Glomerular visceral epithelial cell (primary cell): ENCODE measurements around the gene GSG1L.

Experiments
- DNase-seq: peaks from one replicate; pipeline ENCODE4 v3.0.0-alpha.2; 2016; ENCODE audit errors: extremely low spot score

The GSG1L gene

GRCh38 chr16:27820646-27821345 lies 242.7 kb downstream of the GSG1L start:
- no peak for DNase-seq

- no peak for DNase-seq
Observed at GRCh38 chr16:27819881-27820610, 243.5 kb downstream of the GSG1L start.

- DNase-seq = no peak
Observed at GRCh38 chr16:27819356-27819755, 244.2 kb downstream of the GSG1L start.

GRCh38 chr16:27818246-27818645 lies 245.3 kb downstream of the GSG1L start:
- DNase-seq = no peak

GRCh38 chr16:27817038-27817437 lies 246.5 kb downstream of the GSG1L start:
- DNase-seq = no peak

GRCh38 chr16:27816561-27816960 lies 247.0 kb downstream of the GSG1L start:
- no peak for DNase-seq

- no peak for DNase-seq
Observed at GRCh38 chr16:27813591-27813990, 249.9 kb downstream of the GSG1L start.

- DNase-seq = no peak
Observed at GRCh38 chr16:27811881-27812280, 251.6 kb downstream of the GSG1L start.

- no peak for DNase-seq
Observed at GRCh38 chr16:27806986-27807385, 256.5 kb downstream of the GSG1L start.

GRCh38 chr16:27806388-27806787 lies 257.1 kb downstream of the GSG1L start:
- no peak for DNase-seq

GRCh38 chr16:27805828-27806351 lies 257.6 kb downstream of the GSG1L start:
- no peak for DNase-seq

GRCh38 chr16:27803775-27804549 lies 259.6 kb downstream of the GSG1L start:
- no peak for DNase-seq

- DNase-seq = no peak
Observed at GRCh38 chr16:27802664-27803439, 260.7 kb downstream of the GSG1L start.

- DNase-seq = no peak
Observed at GRCh38 chr16:27801289-27801945, 262.1 kb downstream of the GSG1L start.

GRCh38 chr16:27800817-27801216 lies 262.7 kb downstream of the GSG1L start:
- no peak for DNase-seq

- DNase-seq = no peak
Observed at GRCh38 chr16:27799896-27800295, 263.6 kb downstream of the GSG1L start.

GRCh38 chr16:27798241-27798640 lies 265.3 kb downstream of the GSG1L start:
- DNase-seq = no peak

- peak; percentile 40 for DNase-seq
Observed at GRCh38 chr16:27795992-27796614, 267.4 kb downstream of the GSG1L start.

GRCh38 chr16:27793249-27793622 lies 270.3 kb downstream of the GSG1L start:
- no peak for DNase-seq

GRCh38 chr16:27792486-27793248 lies 270.8 kb downstream of the GSG1L start:
- peak; percentile 42 for DNase-seq
